ENCODE results near the gene PDCD2L. TPM values are rescaled to one million over a fixed set of nuclear protein-coding genes. Genes with fewer than 3 reads are reported as not detected.

Gene PDCD2L
- total and polyA plus RNA-seq, 9 of the 15 experiments (the other 6 are each of a cell fraction or from before 2014, with no cell fraction given): 12.1 to 68.5 (median 56.3) TPM

- TF ChIP-seq ZBTB33 (CRISPR knock-in tag; IDR thresholded peaks at IDR 0.05) (0 out of 2 replicates have a peak, but pooled peaks have one; percentile 43), RFX5 (IDR thresholded peaks at IDR 0.05; ENCODE audit: low read depth, low read length) (no peak), ZNF445 (CRISPR knock-in tag; IDR thresholded peaks at IDR 0.05; ENCODE audit: low read depth) (no peak), CCAR2 (IDR thresholded peaks at IDR 0.05; ENCODE audit: low read depth, low read length) (no peak), TRIM28 (IDR thresholded peaks at IDR 0.05) (no peak), NONO (IDR thresholded peaks at IDR 0.05; ENCODE audit: low read depth in 2 of 2, low read length in 1 of 2) (0 out of 4 replicates have a peak, but pooled peaks of 1 of the 2 experiments have one; percentile 42), ATF7 (IDR thresholded peaks at IDR 0.05) (peak; percentile 90), DNMT1 (IDR thresholded peaks at IDR 0.05) (no peak), NCOA1 (IDR thresholded peaks at IDR 0.05; ENCODE audit: low read depth) (0 out of 2 replicates have a peak, but pooled peaks have one; percentile 21), CBX2 (IDR thresholded peaks at IDR 0.05; ENCODE audit: insufficient read depth, low read length, poor library complexity, severe bottlenecking) (no peak), ZNF41 (CRISPR knock-in tag; conservative IDR thresholded peaks at IDR 0.05) (no peak), POLR2AphosphoS5 (IDR thresholded peaks at IDR 0.05; ENCODE audit: control insufficient read depth, insufficient read depth, low read depth, low read length) (0 out of 2 replicates have a peak, but pooled peaks have one; percentile 4)
- TF ChIP-seq, protein P1, sequence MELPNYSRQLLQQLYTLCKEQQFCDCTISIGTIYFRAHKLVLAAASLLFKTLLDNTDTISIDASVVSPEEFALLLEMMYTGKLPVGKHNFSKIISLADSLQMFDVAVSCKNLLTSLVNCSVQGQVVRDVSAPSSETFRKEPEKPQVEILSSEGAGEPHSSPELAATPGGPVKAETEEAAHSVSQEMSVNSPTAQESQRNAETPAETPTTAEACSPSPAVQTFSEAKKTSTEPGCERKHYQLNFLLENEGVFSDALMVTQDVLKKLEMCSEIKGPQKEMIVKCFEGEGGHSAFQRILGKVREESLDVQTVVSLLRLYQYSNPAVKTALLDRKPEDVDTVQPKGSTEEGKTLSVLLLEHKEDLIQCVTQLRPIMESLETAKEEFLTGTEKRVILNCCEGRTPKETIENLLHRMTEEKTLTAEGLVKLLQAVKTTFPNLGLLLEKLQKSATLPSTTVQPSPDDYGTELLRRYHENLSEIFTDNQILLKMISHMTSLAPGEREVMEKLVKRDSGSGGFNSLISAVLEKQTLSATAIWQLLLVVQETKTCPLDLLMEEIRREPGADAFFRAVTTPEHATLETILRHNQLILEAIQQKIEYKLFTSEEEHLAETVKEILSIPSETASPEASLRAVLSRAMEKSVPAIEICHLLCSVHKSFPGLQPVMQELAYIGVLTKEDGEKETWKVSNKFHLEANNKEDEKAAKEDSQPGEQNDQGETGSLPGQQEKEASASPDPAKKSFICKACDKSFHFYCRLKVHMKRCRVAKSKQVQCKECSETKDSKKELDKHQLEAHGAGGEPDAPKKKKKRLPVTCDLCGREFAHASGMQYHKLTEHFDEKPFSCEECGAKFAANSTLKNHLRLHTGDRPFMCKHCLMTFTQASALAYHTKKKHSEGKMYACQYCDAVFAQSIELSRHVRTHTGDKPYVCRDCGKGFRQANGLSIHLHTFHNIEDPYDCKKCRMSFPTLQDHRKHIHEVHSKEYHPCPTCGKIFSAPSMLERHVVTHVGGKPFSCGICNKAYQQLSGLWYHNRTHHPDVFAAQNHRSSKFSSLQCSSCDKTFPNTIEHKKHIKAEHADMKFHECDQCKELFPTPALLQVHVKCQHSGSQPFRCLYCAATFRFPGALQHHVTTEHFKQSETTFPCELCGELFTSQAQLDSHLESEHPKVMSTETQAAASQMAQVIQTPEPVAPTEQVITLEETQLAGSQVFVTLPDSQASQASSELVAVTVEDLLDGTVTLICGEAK (IDR thresholded peaks at IDR 0.05): 0 out of 2 replicates have a peak, but pooled peaks have one; percentile 11
- TF ChIP-seq, protein P1 (CRISPR knock-in tag; IDR thresholded peaks at IDR 0.05): no peak
- TF ChIP-seq, protein P2, sequence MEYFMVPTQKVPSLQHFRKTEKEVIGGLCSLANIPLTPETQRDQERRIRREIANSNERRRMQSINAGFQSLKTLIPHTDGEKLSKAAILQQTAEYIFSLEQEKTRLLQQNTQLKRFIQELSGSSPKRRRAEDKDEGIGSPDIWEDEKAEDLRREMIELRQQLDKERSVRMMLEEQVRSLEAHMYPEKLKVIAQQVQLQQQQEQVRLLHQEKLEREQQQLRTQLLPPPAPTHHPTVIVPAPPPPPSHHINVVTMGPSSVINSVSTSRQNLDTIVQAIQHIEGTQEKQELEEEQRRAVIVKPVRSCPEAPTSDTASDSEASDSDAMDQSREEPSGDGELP (CRISPR knock-in tag; IDR thresholded peaks at IDR 0.05; ENCODE audit: borderline replicate concordance): peak; percentile 100
Measured at GRCh38 chr19:34359140-34359953, 44.9 kb upstream of the PDCD2L start (continued).

Data from K562 (cell line).